Neural progenitor cell (in vitro differentiated cells): ENCODE measurements around the gene MORN1. TPM values are rescaled to one million over a fixed set of nuclear protein-coding genes. Genes with fewer than 3 reads are reported as not detected.

Experiments
- DNase-seq: peaks from one replicate; pipeline ENCODE4 v3.0.0-alpha.2; 2016; ENCODE audit warnings: low spot score
- H2AFZ ChIP-seq: fragments of 200-600 bp; sonication (generic); replicated peaks from 2 replicates; pipeline ENCODE4 v1.6.1; 2016; ENCODE audit warnings: antibody characterized with exemption
- H3F3A ChIP-seq: fragments of 200-600 bp; sonication (generic); 2 replicates; pipeline ENCODE4 v1.6.1; 2016; ENCODE audit warnings: antibody characterized with exemption, low read depth
- H3K27ac ChIP-seq: fragments of 200-600 bp; sonication (generic); 2 replicates; pipeline ENCODE4 v1.5.1; 2016; ENCODE audit warnings: mild to moderate bottlenecking
- H3K27me3 ChIP-seq: fragments of 200-600 bp; sonication (generic); 2 replicates; pipeline ENCODE4 v1.6.1; 2016; ENCODE audit warnings: mild to moderate bottlenecking, moderate library complexity
- H3K36me3 ChIP-seq: fragments of 200-600 bp; sonication (generic); 2 replicates; pipeline ENCODE4 v1.5.1; 2016
- H3K4me1 ChIP-seq: fragments of 200-600 bp; sonication (generic); 2 replicates; pipeline ENCODE4 v1.6.1; 2016; ENCODE audit warnings: mixed run types
- H3K4me2 ChIP-seq: fragments of 200-600 bp; sonication (generic); 2 replicates; pipeline ENCODE4 v1.6.1; 2016
- H3K4me3 ChIP-seq: fragments of 200-600 bp; sonication (generic); 2 replicates; pipeline ENCODE4 v1.5.1; 2016
- H3K79me2 ChIP-seq: fragments of 200-600 bp; sonication (generic); 2 replicates; pipeline ENCODE4 v1.6.1; 2016; ENCODE audit warnings: low read depth
- H3K9ac ChIP-seq: fragments of 200-600 bp; sonication (generic); 2 replicates; pipeline ENCODE4 v1.6.1; 2016
- H3K9me3 ChIP-seq: fragments of 200-600 bp; sonication (generic); 2 replicates; pipeline ENCODE4 v1.5.1; 2016; ENCODE audit warnings: low read depth
- H4K20me1 ChIP-seq: fragments of 200-600 bp; sonication (generic); 2 replicates; pipeline ENCODE4 v1.6.1; 2016; ENCODE audit warnings: low read depth
- H3K27ac Mint-ChIP-seq: 3 replicates; pipeline ENCODE4 v1.8.0; 2021; ENCODE audit warnings: mixed read lengths
- H3K27me3 Mint-ChIP-seq: 2 replicates; pipeline ENCODE4 v1.8.0; 2022; ENCODE audit warnings: low read depth, mild to moderate bottlenecking, inconsistent platforms, moderate library complexity, mixed read lengths; ENCODE audit not compliant: insufficient read depth
- H3K36me3 Mint-ChIP-seq: 3 replicates; pipeline ENCODE4 v1.8.0; 2021; ENCODE audit warnings: mixed read lengths
- H3K4me1 Mint-ChIP-seq: 3 replicates; pipeline ENCODE4 v1.8.0; 2021; ENCODE audit warnings: mixed read lengths
- H3K4me3 Mint-ChIP-seq: 3 replicates; pipeline ENCODE4 v1.8.0; 2021; ENCODE audit warnings: mild to moderate bottlenecking, moderate library complexity, mixed read lengths
- H3K9me3 Mint-ChIP-seq: 3 replicates; pipeline ENCODE4 v1.8.0; 2020; ENCODE audit warnings: mixed read lengths
- EZH2 ChIP-seq: fragments of 200-600 bp; sonication (generic); IDR thresholded peaks from 2 replicates; pipeline ENCODE4 v1.6.1; 2017; ENCODE audit warnings: antibody characterized with exemption, mild to moderate bottlenecking, moderate library complexity
- EZH2phosphoT487 ChIP-seq: fragments of 200-600 bp; sonication (generic); IDR thresholded peaks from 2 replicates; pipeline ENCODE4 v1.6.1; 2017; ENCODE audit warnings: antibody characterized with exemption
- total RNA-seq: library from RNA; depleted of rRNA; stranded (reverse); fragments of >200 nt; gene quantifications from 2 replicates; pipeline ENCODE4 v1.2.3, GENCODE V29; 2015; ENCODE audit warnings: low replicate concordance
- TF ChIP-seq, protein P1 (sequence below): fragments of 200-600 bp; sonication (generic); IDR thresholded peaks from 2 replicates; pipeline ENCODE4 v1.5.1; 2017; ENCODE audit warnings: antibody characterized with exemption, mild to moderate bottlenecking

MORN1 gene
- total RNA-seq, 1 donor from 2014 or later, result 7.0 TPM

DNA sequence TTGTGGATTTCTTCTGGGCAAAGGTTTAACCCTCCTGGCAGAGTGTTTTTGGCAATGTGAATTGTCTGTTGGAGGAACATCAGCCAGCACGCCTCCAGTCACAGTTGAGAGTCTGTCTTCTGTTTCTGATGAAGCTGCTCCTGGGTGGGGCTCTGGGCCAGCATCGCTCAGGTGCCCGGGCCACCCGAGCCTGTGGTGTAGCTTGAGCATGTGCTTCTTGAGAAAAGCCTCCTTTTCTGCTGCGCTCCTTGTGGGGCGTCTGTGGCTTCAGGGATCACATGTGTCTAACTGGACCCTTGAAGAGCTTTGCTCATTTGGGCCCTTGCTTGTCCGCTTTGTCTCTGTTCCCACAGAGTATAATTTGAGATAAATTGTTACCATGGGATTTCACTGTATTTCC lies 7.5 kb upstream of the MORN1 start:
- H3K27ac Mint-ChIP-seq, result no peak overlapping the region
- H3K36me3 ChIP-seq, result no peaks in the 10 kb centered on the region

DNA sequence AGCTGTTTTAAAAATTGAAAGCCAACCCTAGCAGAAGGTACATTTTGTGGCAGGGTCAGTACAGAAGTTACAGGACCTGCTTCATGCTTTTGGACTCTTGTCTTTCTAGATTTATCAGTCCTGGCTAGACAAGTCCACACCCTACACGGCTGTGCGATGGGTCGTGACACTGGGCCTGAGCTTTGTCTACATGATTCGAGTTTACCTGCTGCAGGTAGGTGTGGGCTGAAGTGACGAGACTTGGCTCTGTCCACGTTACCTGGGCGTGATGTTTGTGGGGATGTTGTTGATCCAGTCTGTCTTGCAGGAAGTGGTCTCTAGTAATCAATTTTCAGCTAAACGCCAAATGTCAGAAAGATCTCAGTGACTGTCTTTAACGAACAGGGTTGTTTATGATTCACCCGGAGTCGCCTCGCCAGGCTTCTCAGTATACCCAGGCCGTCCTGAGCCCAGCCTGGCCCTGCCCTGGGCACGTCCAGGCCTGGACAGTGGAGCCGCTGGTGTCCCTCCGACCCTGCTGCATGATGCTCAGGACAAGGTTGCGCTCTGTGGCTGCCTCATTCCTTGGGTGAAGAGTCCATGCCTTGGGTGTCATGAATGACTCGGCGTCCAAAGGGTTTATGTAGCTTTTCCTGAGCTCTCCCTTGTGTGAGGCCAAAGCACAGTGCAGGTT lies 5.8 kb upstream of the MORN1 start:
- no peaks in the 10 kb centered on the region for H3K36me3 ChIP-seq
- TF ChIP-seq EZH2, result no peak
- TF ChIP-seq, protein P1, sequence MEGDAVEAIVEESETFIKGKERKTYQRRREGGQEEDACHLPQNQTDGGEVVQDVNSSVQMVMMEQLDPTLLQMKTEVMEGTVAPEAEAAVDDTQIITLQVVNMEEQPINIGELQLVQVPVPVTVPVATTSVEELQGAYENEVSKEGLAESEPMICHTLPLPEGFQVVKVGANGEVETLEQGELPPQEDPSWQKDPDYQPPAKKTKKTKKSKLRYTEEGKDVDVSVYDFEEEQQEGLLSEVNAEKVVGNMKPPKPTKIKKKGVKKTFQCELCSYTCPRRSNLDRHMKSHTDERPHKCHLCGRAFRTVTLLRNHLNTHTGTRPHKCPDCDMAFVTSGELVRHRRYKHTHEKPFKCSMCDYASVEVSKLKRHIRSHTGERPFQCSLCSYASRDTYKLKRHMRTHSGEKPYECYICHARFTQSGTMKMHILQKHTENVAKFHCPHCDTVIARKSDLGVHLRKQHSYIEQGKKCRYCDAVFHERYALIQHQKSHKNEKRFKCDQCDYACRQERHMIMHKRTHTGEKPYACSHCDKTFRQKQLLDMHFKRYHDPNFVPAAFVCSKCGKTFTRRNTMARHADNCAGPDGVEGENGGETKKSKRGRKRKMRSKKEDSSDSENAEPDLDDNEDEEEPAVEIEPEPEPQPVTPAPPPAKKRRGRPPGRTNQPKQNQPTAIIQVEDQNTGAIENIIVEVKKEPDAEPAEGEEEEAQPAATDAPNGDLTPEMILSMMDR, result no peak
- TF ChIP-seq EZH2phosphoT487, result no peak
- Mint-ChIP-seq H3K27ac (no peak overlapping the region), H3K4me3 (no peak overlapping the region), H3K4me1 (peaks cover 18% of the 10 kb centered on the region), H3K9me3 (no peaks in the 10 kb centered on the region), H3K27me3 (peaks cover 7% of the 10 kb centered on the region), H3K36me3 (peaks cover 23% of the 10 kb centered on the region)
- peaks cover 17% of the 10 kb centered on the region for H4K20me1 ChIP-seq
- no peaks in the 10 kb centered on the region for H3K9me3 ChIP-seq
- H3K27ac ChIP-seq, result no peak overlapping the region
- peaks cover 5% of the 10 kb centered on the region for H3K4me1 ChIP-seq
- H3K4me2 ChIP-seq, result no peak overlapping the region
- no peak overlapping the region for H2AFZ ChIP-seq
- peaks cover 33% of the 10 kb centered on the region for H3K79me2 ChIP-seq
- H3K9ac ChIP-seq, result no peak overlapping the region
- H3F3A ChIP-seq, result peaks cover 16% of the 10 kb centered on the region
- no peaks in the 10 kb centered on the region for H3K27me3 ChIP-seq
- H3K4me3 ChIP-seq, result no peak overlapping the region
- no peak for DNase-seq

More for the DNA sequence above, 7.5 kb upstream of the MORN1 start:
- peaks cover 4% of the 10 kb centered on the region for H3K4me1 Mint-ChIP-seq
- no peaks in the 10 kb centered on the region for H3K9me3 Mint-ChIP-seq
- H3K4me2 ChIP-seq, result no peak overlapping the region
- H3K4me3 ChIP-seq, result no peak overlapping the region
- TF ChIP-seq, protein P1, result no peak
- TF ChIP-seq EZH2, result no peak
- TF ChIP-seq EZH2phosphoT487, result no peak
- no peak for DNase-seq
- no peaks in the 10 kb centered on the region for H3K27me3 ChIP-seq
- H3K36me3 Mint-ChIP-seq, result peaks cover 22% of the 10 kb centered on the region
- no peak overlapping the region for H2AFZ ChIP-seq
- no peaks in the 10 kb centered on the region for H3K9me3 ChIP-seq
- H3K79me2 ChIP-seq, result peaks cover 15% of the 10 kb centered on the region
- peaks cover 28% of the 10 kb centered on the region for H3F3A ChIP-seq
- no peak overlapping the region for H3K9ac ChIP-seq
- H3K27ac ChIP-seq, result no peak overlapping the region
- H3K4me1 ChIP-seq, result no peaks in the 10 kb centered on the region
- peak overlapping the region; percentile 4 for H3K4me3 Mint-ChIP-seq
- H3K27me3 Mint-ChIP-seq, result peaks cover 8% of the 10 kb centered on the region
- peaks cover 4% of the 10 kb centered on the region for H4K20me1 ChIP-seq

DNA sequence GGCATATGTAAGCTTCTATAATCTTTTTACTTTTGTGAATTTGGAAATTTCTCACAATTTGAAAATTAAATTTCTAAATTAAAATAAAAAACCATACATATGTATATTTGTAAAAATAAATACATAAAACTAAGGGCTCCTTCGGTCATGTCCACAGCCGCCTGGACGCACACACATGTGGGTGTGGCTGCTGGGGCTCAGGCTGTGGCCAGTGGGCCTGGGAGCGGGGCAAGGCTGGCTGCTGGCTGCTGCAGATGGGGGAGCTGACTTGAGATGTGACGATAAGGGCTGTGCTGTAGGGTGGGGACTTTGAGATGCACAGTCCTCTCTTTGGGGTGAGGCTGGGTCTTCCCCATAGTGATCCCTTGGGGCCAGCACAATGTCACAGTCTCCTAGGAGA lies 5.1 kb upstream of the MORN1 start:
- peaks cover 35% of the 10 kb centered on the region for H3K79me2 ChIP-seq
- Mint-ChIP-seq H3K4me3 (no peak overlapping the region), H3K4me1 (peaks cover 17% of the 10 kb centered on the region), H3K27me3 (peaks cover 6% of the 10 kb centered on the region), H3K9me3 (no peaks in the 10 kb centered on the region), H3K27ac (no peak overlapping the region), H3K36me3 (peaks cover 21% of the 10 kb centered on the region)
- H3F3A ChIP-seq, result peaks cover 15% of the 10 kb centered on the region
- no peak overlapping the region for H3K4me2 ChIP-seq
- no peaks in the 10 kb centered on the region for H3K9me3 ChIP-seq
- no peak overlapping the region for H2AFZ ChIP-seq
- no peak overlapping the region for H3K27ac ChIP-seq
- peaks cover 5% of the 10 kb centered on the region for H3K4me1 ChIP-seq
- no peaks in the 10 kb centered on the region for H3K36me3 ChIP-seq
- H3K9ac ChIP-seq, result no peak overlapping the region
- H3K27me3 ChIP-seq, result no peaks in the 10 kb centered on the region
- TF ChIP-seq, protein P1, result no peak
- TF ChIP-seq EZH2phosphoT487 (no peak), EZH2 (no peak)
- H3K4me3 ChIP-seq, result no peak overlapping the region
- no peak for DNase-seq
- H4K20me1 ChIP-seq, result peaks cover 17% of the 10 kb centered on the region
